K562 (cell line): ENCODE measurements around the gene GALM. TPM values are rescaled to one million over a fixed set of nuclear protein-coding genes. Genes with fewer than 3 reads are reported as not detected.
A peak's percentile ranks its signal among the peaks of the same experiment; 100 is the strongest.

Experiments used
- ASH1L ChIP-seq: fragments of 450-650 bp; IDR thresholded peaks from 2 replicates; pipeline ENCODE4 v1.6.1; 2018; ENCODE audit warnings: borderline replicate concordance, mild to moderate bottlenecking, low read depth; ENCODE audit not compliant: partially characterized antibody
- BRD4 ChIP-seq: fragments of 200-600 bp; sonication (generic); IDR thresholded peaks from 2 replicates; pipeline ENCODE4 v1.6.1; 2017; ENCODE audit warnings: inconsistent platforms
- CBX1 ChIP-seq: sonication (generic); IDR thresholded peaks from 2 replicates; pipeline ENCODE4 v1.6.1; 2016; ENCODE audit warnings: antibody characterized with exemption, low read depth, mild to moderate bottlenecking
- CXXC5 ChIP-seq: fragments of 250-450 bp; sonication (Bioruptor Pico); IDR thresholded peaks from 2 replicates; pipeline ENCODE4 v1.8.0; 2022; ENCODE audit warnings: inconsistent platforms, mild to moderate bottlenecking, moderate library complexity
- FUS ChIP-seq: fragments of 200-400 bp; formaldehyde crosslinking; optimal IDR thresholded peaks from 2 replicates; pipeline ENCODE3; 2017; ENCODE audit warnings: low read depth, low read length
- GABPB2 ChIP-seq: fragments of 250-450 bp; sonication (Bioruptor Pico); conservative IDR thresholded peaks from 2 replicates; pipeline ENCODE4 v1.5.1; 2021; ENCODE audit warnings: mild to moderate bottlenecking
- GTF2E2 ChIP-seq: fragments of 200-800 bp; sonication (Bioruptor generic); IDR thresholded peaks from 2 replicates; pipeline ENCODE4 v1.6.1; 2016; ENCODE audit warnings: missing genetic modification characterization, missing compliant biosample characterization
- HMGN3 ChIP-seq: IDR thresholded peaks from 2 replicates; pipeline ENCODE4 v1.6.1; 2011; ENCODE audit warnings: borderline replicate concordance, low read depth, mild to moderate bottlenecking, mixed read lengths, low read length; ENCODE audit not compliant: insufficient read length; ENCODE audit errors: extremely low read depth
- HNRNPH1 ChIP-seq: fragments of 200-400 bp; formaldehyde crosslinking; optimal IDR thresholded peaks from 2 replicates; pipeline ENCODE3; 2017; ENCODE audit warnings: low read depth, mild to moderate bottlenecking, low read length, moderate library complexity
- ILF3 ChIP-seq: fragments of 450-650 bp; IDR thresholded peaks from 2 replicates; pipeline ENCODE4 v1.6.1; 2018; ENCODE audit warnings: antibody characterized with exemption, mild to moderate bottlenecking, moderate library complexity, borderline replicate concordance
- JUN ChIP-seq, 2 experiments: sonication (generic) in 1 of 2; formaldehyde crosslinking in 1 of 2; IDR thresholded peaks; 2 replicates each; pipeline versions ENCODE4 v1.6.1 to v1.8.0; 2012 to 2022; ENCODE audit warnings: borderline replicate concordance in 2 of 2, mild to moderate bottlenecking in 2 of 2, improper control_type of control experiment in 1 of 2, low read depth in 1 of 2, low read length in 1 of 2, missing genetic modification reagents in 1 of 2
- NRF1 ChIP-seq, 2 experiments: fragments of 450-650 bp; IDR thresholded peaks in 1 of 2; conservative IDR thresholded peaks in 1 of 2; 2 replicates each; pipeline ENCODE4 v1.6.1; 2014; ENCODE audit warnings: mild to moderate bottlenecking in 2 of 2
- POLR2AphosphoS2 ChIP-seq: IDR thresholded peaks from 2 replicates; pipeline ENCODE4 v1.6.1; 2012; ENCODE audit warnings: low read length, improper control_type of control experiment
- TBL1XR1 ChIP-seq, 2 experiments: IDR thresholded peaks; 2 replicates each; pipeline ENCODE4 v1.6.1; 2012; ENCODE audit warnings: improper control_type of control experiment in 2 of 2, low read length in 2 of 2, mild to moderate bottlenecking in 1 of 2
- THAP7 ChIP-seq: fragments of 250-450 bp; sonication (Bioruptor Pico); IDR thresholded peaks from 2 replicates; pipeline ENCODE4 v1.5.0; 2021
- ZBTB40 ChIP-seq, 2 experiments: fragments of 450-650 bp in 1 of 2; sonication (generic) in 1 of 2; formaldehyde crosslinking in 1 of 2; IDR thresholded peaks; 2 replicates each; pipeline versions ENCODE4 v1.7.1 to v1.9.0; 2016 to 2022; ENCODE audit warnings: inconsistent platforms in 1 of 2, mild to moderate bottlenecking in 1 of 2, missing genetic modification reagents in 1 of 2
- polyA plus RNA-seq, 8 experiments: library from polyadenylated mRNA; depleted of rRNA in 4 of 8; stranded (reverse) in 5 of 8; unstranded in 3 of 8; fragments of >200 nt; fragmentation: Nextera tagmentation in 2 of 8; fragmentation: Illumina TruSeq in 1 of 8; extraction: Ambion mirVana in 2 of 8; extraction: Trizol in 1 of 8; gene quantifications; 2 replicates each; pipeline versions ENCODE4 v1.2.1 to v1.2.3, GENCODE V29; 2011 to 2014; ENCODE audit warnings: inconsistent platforms in 1 of 8, missing spikeins in 1 of 8
- total RNA-seq, 7 experiments: library from RNA; depleted of rRNA in 6 of 7; stranded (reverse); fragments of >200 nt in 6 of 7; fragmentation: Illumina TruSeq in 2 of 7; extraction: Trizol in 2 of 7; gene quantifications; 2 replicates each; pipeline versions ENCODE4 v1.2.1 to v1.2.3, GENCODE V29; 2011 to 2021; ENCODE audit warnings: low replicate concordance in 1 of 7

The GALM gene
- total and polyA plus RNA-seq, 9 of the 15 experiments (the other 6 are each of a cell fraction or from before 2014, with no cell fraction given), result 22.1 to 51.7 (median 27.9) TPM

GRCh38 chr2:38750011-38750890, 84.3 kb downstream of the GALM start (continued):
- TF ChIP-seq ASH1L (no peak), FUS (peak; percentile 96), GABPB2 (CRISPR knock-in tag) (no peak), CXXC5 (peak; percentile 65), JUN (IDR thresholded peaks at IDR 0.05; ENCODE audit: borderline replicate concordance, low read depth, low read length) (no peak), JUN (CRISPR knock-in tag; IDR thresholded peaks at IDR 0.05; ENCODE audit: borderline replicate concordance) (0 out of 2 replicates have a peak, but pooled peaks have one; percentile 38), ILF3 (0 out of 2 replicates have a peak, but pooled peaks have one; percentile 13), NRF1 (conservative IDR thresholded peaks at IDR 0.05 in 1 of 2, IDR thresholded peaks at IDR 0.05 in 1 of 2) (peak in 1 of 2 experiments; percentile 41; a peak in 2 of 4 replicates), HNRNPH1 (peak; percentile 57), BRD4 (peak; percentile 69; the same call in 1 of the 2 replicates), GTF2E2 (tag) (no peak), HMGN3 (peak; percentile 76), TBL1XR1 (IDR thresholded peaks at IDR 0.05; ENCODE audit: low read length in 2 of 2) (peak in 1 of 2 experiments; percentile 8; a peak in 2 of 4 replicates), POLR2AphosphoS2 (0 out of 2 replicates have a peak, but pooled peaks have one; percentile 1), ZBTB40 (IDR thresholded peaks at IDR 0.05) (no peak; the same call in 1 of the 2 replicates), ZBTB40 (CRISPR knock-in tag; IDR thresholded peaks at IDR 0.05) (no peak), THAP7 (CRISPR knock-in tag) (0 out of 2 replicates have a peak, but pooled peaks have one; percentile 59), CBX1 (no peak)
